Measurements from ENCODE around the gene CNBD2.

GRCh38 chr20:35952480-35953386 lies 15.7 kb upstream of the CNBD2 start:
- TF ChIP-seq CTCF (IDR thresholded peaks at IDR 0.05): no peak
- TF ChIP-seq EZH2 (IDR thresholded peaks at IDR 0.05): no peak
- no peak for TF ChIP-seq EZH2phosphoT487 (IDR thresholded peaks at IDR 0.05)
